ENCODE measurements around the gene ZNF134. TPM values are rescaled to one million over a fixed set of nuclear protein-coding genes. Genes with fewer than 3 reads are reported as not detected.

ZNF134 gene
- total and polyA plus RNA-seq, 8 donors: 2.3 to 9.8 (median 5.8) TPM

DNA sequence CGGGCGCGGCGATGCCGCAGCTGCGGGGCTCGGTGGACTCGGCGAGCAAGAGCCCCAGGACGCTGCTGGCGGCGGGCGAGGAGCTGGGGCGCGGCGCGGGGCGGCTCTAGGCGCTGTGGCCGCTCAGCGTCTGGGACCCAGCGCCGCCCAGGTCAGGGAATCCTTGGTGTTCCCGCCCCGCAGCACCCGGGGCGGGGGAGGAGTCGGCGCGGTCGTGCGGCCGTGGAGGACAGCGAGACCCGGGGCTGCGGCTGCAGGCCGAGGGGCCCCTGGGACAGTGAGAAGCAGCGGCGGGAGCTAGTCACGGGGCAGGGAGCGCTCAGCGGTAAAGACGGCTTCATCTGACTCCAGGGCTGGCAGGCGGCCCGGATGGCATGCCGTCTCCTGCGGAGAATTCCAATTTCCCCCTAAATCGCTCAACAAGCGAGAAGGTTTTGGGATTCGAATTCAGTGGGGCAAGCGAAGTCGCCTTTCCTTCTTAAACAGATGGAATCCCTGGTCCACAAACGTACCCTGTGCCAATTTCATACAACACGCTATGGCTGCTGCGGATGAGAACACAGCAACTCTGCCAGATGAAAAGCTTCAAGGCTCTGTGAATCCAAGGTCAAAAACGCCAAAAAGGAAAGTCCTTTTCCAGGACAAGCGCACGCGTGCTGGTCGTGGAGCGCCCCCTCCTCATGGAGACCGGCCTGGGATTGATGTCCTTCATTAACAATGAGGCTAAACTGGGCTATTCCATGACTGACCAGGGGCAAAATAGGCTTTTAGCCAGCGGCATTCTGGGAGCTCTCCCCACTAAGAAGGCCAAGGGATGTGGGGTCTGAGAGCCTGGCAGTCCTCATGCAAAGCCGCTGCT lies 50.5 kb downstream of the ZNF134 start:
- WGBS, 2 donors: 2 to 4% methylated on average over 43 to 64 of the region's 64 CpGs
- Histone ChIP-seq H3K4me3 (peak overlapping the region; percentile 27 to 53 (median 38)), H3K4me1 (no peaks in the 10 kb centered on the region), H3K27ac (peak overlapping the region in 1 of 4 donors; percentile 16), H3K27me3 (peaks cover 0 to 4% (median 0%) of the 10 kb centered on the region in 4 donors), H3K36me3 (no peaks in the 10 kb centered on the region), H3K9me3 (no peaks in the 10 kb centered on the region)
- peak; percentile 11 to 70 (median 34) for DNase-seq
- TF ChIP-seq, protein P1, sequence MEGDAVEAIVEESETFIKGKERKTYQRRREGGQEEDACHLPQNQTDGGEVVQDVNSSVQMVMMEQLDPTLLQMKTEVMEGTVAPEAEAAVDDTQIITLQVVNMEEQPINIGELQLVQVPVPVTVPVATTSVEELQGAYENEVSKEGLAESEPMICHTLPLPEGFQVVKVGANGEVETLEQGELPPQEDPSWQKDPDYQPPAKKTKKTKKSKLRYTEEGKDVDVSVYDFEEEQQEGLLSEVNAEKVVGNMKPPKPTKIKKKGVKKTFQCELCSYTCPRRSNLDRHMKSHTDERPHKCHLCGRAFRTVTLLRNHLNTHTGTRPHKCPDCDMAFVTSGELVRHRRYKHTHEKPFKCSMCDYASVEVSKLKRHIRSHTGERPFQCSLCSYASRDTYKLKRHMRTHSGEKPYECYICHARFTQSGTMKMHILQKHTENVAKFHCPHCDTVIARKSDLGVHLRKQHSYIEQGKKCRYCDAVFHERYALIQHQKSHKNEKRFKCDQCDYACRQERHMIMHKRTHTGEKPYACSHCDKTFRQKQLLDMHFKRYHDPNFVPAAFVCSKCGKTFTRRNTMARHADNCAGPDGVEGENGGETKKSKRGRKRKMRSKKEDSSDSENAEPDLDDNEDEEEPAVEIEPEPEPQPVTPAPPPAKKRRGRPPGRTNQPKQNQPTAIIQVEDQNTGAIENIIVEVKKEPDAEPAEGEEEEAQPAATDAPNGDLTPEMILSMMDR (IDR thresholded peaks at IDR 0.05): no peak
- no peak for FAIRE-seq
- intact Hi-C loops (cut with DNase I): no loop called here
- peak; percentile 70 to 96 (median 85) for ATAC-seq

DNA sequence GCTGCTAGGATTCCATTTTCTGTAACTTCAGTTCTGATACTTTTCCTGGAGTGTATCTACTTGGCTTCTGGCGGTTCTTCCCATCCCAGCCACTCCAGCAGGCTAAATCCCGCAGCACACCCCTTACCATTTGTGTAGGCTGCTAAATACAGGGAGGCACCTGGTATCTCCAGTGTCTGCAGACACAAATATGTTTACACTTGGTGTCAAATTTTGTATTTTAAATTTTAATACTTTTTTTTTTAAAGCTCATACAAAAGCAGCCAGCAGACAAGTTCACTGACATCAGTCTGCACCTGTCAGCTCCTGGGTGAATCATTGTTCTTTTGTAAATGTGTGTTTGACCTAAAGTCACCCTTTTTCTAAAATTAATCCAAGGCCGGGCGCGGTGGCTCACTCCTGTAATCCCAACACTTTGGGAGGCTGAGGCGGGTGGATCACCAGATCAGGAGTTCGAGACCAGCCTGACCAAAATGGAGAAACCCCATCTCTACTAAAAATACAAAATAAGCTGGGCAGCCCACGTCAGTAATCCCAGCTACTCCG lies 51.3 kb downstream of the ZNF134 start:
- TF ChIP-seq, protein P1 (IDR thresholded peaks at IDR 0.05): no peak
- Histone ChIP-seq H3K9me3 (no peaks in the 10 kb centered on the region), H3K36me3 (no peaks in the 10 kb centered on the region), H3K27ac (no peak overlapping the region), H3K4me1 (no peaks in the 10 kb centered on the region), H3K27me3 (peaks cover 0 to 4% (median 0%) of the 10 kb centered on the region in 4 donors), H3K4me3 (no peak overlapping the region)
- intact Hi-C loops (cut with DNase I): no loop called here
- 66 to 76% methylated on average over 9 of the region's 9 CpGs for WGBS, 2 donors
- DNase-seq (no peak), FAIRE-seq (no peak), ATAC-seq (no peak)

DNA sequence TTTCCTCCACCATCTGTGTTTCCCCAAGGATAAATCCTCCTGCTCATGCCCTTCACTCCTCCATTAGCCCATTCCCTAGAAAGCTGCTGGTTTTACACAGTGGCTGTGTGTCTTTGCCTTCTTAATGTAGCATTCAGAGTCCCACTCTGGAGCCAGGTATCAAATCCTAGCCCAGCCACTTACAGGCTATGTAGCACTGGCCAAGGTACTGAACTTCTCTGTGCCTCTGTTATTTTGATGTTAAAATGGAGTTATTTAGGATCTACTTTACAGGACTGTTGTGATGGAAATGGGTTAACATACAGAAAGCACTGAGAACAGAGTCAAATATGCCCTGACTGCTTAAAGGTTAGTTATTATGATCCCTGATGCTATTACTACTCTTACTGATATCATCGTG lies 53.2 kb downstream of the ZNF134 start:
- Histone ChIP-seq H3K4me3 (no peak overlapping the region), H3K4me1 (no peaks in the 10 kb centered on the region), H3K9me3 (no peaks in the 10 kb centered on the region), H3K27ac (no peak overlapping the region), H3K27me3 (peaks cover 0 to under 1% (median 0%) of the 10 kb centered on the region in 4 donors), H3K36me3 (no peaks in the 10 kb centered on the region)
- TF ChIP-seq, protein P1 (IDR thresholded peaks at IDR 0.05): no peak
- ATAC-seq (no peak), FAIRE-seq (no peak), DNase-seq (no peak)
- WGBS, 2 donors: 76 to 78% methylated on average over 1 of the region's 1 CpG
- intact Hi-C loops (cut with DNase I): no loop called here

DNA sequence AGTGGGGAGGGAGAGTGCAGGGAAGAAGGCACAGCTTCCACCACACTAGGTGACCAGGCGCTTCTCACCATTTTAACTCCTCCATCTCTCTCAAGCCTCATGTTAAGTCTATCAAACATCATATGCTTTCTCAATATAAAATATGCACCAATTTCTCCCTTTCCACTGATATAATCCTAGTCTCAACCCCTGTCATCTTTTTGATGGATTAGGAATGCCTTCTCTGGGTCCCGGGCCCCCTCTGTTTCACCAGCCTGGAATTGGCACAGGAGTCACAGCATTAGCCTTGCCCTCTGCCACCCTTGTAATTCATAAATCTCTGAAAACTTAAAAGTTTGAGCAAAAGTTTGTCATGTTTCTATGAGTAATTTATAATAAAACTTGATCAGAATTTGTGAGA lies 54.6 kb downstream of the ZNF134 start, which contains the start of gene ZSCAN4:
Gene ZSCAN4 (plus strand): TSS at position 301 of the 400 bp plus-strand sequence. CDS start 7,211 bp downstream, outside the sequence.
- Histone ChIP-seq H3K4me3 (no peak within 1 kb of the TSS), H3K9me3 (no peaks in the 10 kb centered on the region), H3K4me1 (no peaks in the 10 kb centered on the region), H3K27me3 (no peaks in the 10 kb centered on the region), H3K27ac (no peak within 1 kb of the TSS), H3K36me3 (no peaks in the 10 kb centered on the region)
- intact Hi-C loops (cut with DNase I): no loop called here
- 68 to 78% methylated on average over 2 of the region's 2 CpGs for WGBS, 2 donors
- FAIRE-seq (no peak), ATAC-seq (no peak), DNase-seq (no peak)
- TF ChIP-seq, protein P1 (IDR thresholded peaks at IDR 0.05): no peak

All from pancreas (tissue), 10 donors.